ENCODE results near the gene QSER1.

DNA sequence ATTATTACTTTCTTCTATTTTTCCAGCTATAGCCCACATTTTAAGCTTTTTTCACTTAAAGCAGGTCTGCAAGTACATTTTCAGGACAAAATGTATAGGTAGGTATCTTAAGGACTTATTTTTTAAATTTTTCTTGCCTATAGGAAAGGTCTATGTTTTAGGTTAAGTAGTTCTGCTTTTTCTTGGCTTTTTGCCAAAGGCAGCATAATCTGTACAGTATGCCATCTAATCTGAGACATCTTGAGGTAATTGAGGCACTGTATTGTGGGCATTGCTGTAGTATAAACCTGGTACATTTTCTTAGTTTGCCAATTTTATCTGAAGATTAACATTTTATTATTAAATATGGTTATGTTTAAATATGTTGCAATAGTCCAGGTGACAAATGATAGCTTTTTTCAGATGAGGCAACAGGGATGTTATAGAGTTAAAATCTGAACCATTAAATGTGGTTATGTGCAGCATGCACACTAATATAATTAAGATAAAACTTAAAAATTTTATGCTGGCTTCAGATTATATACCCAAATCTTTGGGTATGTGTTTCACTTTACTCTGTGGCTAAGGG lies 42.9 kb downstream of the QSER1 start:
- no peak for TF ChIP-seq CTCF (IDR thresholded peaks at IDR 0.05; ENCODE audit: poor library complexity)
- no peak for TF ChIP-seq EZH2 (IDR thresholded peaks at IDR 0.05; ENCODE audit: borderline replicate concordance)
- TF ChIP-seq EZH2phosphoT487 (IDR thresholded peaks at IDR 0.05; ENCODE audit: low read depth, severe bottlenecking, unreplicated experiment): no peak
